Upper lobe of left lung (tissue), 4 donors: Measurements from ENCODE around the gene LAMA3.

ENCODE experiments used
- EP300 ChIP-seq, 4 donors: sonication (generic); formaldehyde crosslinking; IDR thresholded peaks; one replicate each; pipeline ENCODE4 v1.5.1; 2017; ENCODE audit warnings: antibody characterized with exemption in 4 of 4, control low read depth in 2 of 4
- POLR2AphosphoS5 ChIP-seq, 2 donors: sonication (generic); formaldehyde crosslinking; IDR thresholded peaks; one replicate each; pipeline ENCODE4 v1.5.1; 2017; ENCODE audit warnings: antibody characterized with exemption in 2 of 2
- TF ChIP-seq, protein P1 (sequence below), 6 experiments: fragments of 450-650 bp in 4 of 6; fragments of 200-600 bp in 2 of 6; sonication (generic) in 2 of 6; IDR thresholded peaks; one replicate each; pipeline ENCODE4 v1.5.1; 2016 to 2019; ENCODE audit warnings: antibody characterized with exemption in 6 of 6

DNA sequence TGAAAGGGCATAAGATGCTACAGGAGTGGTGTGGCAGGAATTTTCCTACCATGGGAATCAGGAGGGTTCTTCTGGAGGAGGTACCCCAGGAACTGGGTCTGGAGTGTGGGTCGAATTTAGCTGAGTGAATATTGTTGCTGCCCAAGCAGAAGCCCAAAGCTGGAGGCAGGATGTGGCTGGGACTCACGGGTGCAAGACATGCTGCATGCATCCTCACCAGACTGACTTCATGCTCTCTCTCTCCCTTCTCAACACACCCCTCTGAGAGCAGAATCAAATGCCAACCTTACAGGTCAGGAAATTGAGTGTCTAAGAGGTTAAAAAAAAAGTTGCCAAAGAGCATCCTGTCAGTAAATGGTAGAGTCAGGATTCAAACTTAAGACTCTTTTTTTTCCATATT is 246.6 kb downstream of the LAMA3 start:
- TF ChIP-seq, protein P1, sequence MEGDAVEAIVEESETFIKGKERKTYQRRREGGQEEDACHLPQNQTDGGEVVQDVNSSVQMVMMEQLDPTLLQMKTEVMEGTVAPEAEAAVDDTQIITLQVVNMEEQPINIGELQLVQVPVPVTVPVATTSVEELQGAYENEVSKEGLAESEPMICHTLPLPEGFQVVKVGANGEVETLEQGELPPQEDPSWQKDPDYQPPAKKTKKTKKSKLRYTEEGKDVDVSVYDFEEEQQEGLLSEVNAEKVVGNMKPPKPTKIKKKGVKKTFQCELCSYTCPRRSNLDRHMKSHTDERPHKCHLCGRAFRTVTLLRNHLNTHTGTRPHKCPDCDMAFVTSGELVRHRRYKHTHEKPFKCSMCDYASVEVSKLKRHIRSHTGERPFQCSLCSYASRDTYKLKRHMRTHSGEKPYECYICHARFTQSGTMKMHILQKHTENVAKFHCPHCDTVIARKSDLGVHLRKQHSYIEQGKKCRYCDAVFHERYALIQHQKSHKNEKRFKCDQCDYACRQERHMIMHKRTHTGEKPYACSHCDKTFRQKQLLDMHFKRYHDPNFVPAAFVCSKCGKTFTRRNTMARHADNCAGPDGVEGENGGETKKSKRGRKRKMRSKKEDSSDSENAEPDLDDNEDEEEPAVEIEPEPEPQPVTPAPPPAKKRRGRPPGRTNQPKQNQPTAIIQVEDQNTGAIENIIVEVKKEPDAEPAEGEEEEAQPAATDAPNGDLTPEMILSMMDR (IDR thresholded peaks at IDR 0.05): no peak
- TF ChIP-seq POLR2AphosphoS5 (IDR thresholded peaks at IDR 0.05) (no peak), EP300 (IDR thresholded peaks at IDR 0.05) (no peak)
